Sigmoid colon (tissue), 4 donors: ENCODE data around the gene MYLIP.

ENCODE experiments used
- POLR2A ChIP-seq, 2 donors: fragments of 450-650 bp; IDR thresholded peaks; one replicate each; pipeline ENCODE4 v1.6.1; 2016; ENCODE audit warnings: antibody characterized with exemption in 2 of 2, mild to moderate bottlenecking in 2 of 2, moderate library complexity in 2 of 2
- POLR2AphosphoS5 ChIP-seq, 4 donors: sonication (generic); formaldehyde crosslinking; IDR thresholded peaks; one replicate each; pipeline ENCODE4 v1.6.1; 2017; ENCODE audit warnings: antibody characterized with exemption in 4 of 4
- TF ChIP-seq, protein P1 (sequence below), 4 experiments: fragments of 450-650 bp in 3 of 4; fragments of 200-600 bp in 1 of 4; IDR thresholded peaks; one replicate each; pipeline ENCODE4 v1.5.1; 2016 to 2019; ENCODE audit warnings: antibody characterized with exemption in 4 of 4, mild to moderate bottlenecking in 3 of 4, moderate library complexity in 2 of 4

DNA sequence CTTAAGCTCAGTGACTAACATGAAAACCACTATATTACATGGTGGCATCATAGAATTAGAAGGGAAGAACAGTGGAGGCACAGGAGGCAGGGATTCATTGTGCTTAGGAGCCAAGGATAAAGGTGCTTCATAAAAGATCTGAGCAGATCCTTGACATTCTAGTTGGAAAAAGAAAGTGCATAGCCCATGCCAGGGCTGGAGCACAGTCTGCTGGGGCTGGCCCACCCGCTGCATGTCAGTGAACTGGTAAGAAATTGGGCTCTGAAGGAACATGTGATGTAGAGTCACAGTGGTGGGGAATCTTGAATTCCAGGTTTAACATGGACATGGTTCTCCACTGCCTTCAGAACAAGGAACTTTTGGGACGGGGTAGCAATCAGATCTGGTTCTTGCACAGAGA is 20.4 kb downstream of the MYLIP start:
- TF ChIP-seq POLR2A (IDR thresholded peaks at IDR 0.05) (no peak), POLR2AphosphoS5 (IDR thresholded peaks at IDR 0.05) (no peak)
- TF ChIP-seq, protein P1, sequence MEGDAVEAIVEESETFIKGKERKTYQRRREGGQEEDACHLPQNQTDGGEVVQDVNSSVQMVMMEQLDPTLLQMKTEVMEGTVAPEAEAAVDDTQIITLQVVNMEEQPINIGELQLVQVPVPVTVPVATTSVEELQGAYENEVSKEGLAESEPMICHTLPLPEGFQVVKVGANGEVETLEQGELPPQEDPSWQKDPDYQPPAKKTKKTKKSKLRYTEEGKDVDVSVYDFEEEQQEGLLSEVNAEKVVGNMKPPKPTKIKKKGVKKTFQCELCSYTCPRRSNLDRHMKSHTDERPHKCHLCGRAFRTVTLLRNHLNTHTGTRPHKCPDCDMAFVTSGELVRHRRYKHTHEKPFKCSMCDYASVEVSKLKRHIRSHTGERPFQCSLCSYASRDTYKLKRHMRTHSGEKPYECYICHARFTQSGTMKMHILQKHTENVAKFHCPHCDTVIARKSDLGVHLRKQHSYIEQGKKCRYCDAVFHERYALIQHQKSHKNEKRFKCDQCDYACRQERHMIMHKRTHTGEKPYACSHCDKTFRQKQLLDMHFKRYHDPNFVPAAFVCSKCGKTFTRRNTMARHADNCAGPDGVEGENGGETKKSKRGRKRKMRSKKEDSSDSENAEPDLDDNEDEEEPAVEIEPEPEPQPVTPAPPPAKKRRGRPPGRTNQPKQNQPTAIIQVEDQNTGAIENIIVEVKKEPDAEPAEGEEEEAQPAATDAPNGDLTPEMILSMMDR (IDR thresholded peaks at IDR 0.05): no peak
